ENCODE results near the gene SUPT16H.

SUPT16H gene

GRCh38 chr14:21383848-21384493 lies at the start of gene SUPT16H:
SUPT16H (minus strand) TSS chr14:21384019; CDS start chr14:21383927, 92 bp downstream.
- H3K9ac ChIP-seq (ENCODE audit: insufficient read length, low read depth), result peak within 1 kb of the TSS; percentile 88
- peak within 1 kb of the TSS; percentile 91 for H3K4me3 ChIP-seq (ENCODE audit: insufficient read length, low read depth)
- no peaks in the 10 kb centered on the region for H3K27me3 ChIP-seq (ENCODE audit: insufficient read depth, insufficient read length)
- no peak for TF ChIP-seq SUZ12 (IDR thresholded peaks at IDR 0.05; ENCODE audit: extremely low read depth, insufficient read depth, insufficient read length)
- TF ChIP-seq YY1 (IDR thresholded peaks at IDR 0.05; ENCODE audit: insufficient read depth, insufficient read length), result no peak
- TF ChIP-seq ZNF274 (IDR thresholded peaks at IDR 0.05; ENCODE audit: low read depth, low read length), result no peak
- peak; percentile 88 for DNase-seq (ENCODE audit: low read depth, low spot score)
- H3K4me1 ChIP-seq (ENCODE audit: insufficient read depth, insufficient read length), result no peaks in the 10 kb centered on the region
- no peaks in the 10 kb centered on the region for H3K9me3 ChIP-seq (ENCODE audit: insufficient read depth, low read length)
- peaks cover 45% of the 10 kb centered on the region for H3K36me3 ChIP-seq (ENCODE audit: insufficient read depth, insufficient read length, low read length)

GRCh38 chr14:21431126-21431525 lies 47.3 kb upstream of the SUPT16H start:
- no peaks in the 10 kb centered on the region for H3K27me3 ChIP-seq (ENCODE audit: insufficient read depth, insufficient read length)
- peaks cover 73% of the 10 kb centered on the region for H3K36me3 ChIP-seq (ENCODE audit: insufficient read depth, insufficient read length, low read length)
- no peaks in the 10 kb centered on the region for H3K9me3 ChIP-seq (ENCODE audit: insufficient read depth, low read length)
- no peak for TF ChIP-seq SUZ12 (IDR thresholded peaks at IDR 0.05; ENCODE audit: extremely low read depth, insufficient read depth, insufficient read length)
- TF ChIP-seq ZNF274 (IDR thresholded peaks at IDR 0.05; ENCODE audit: low read depth, low read length), result no peak
- TF ChIP-seq YY1 (IDR thresholded peaks at IDR 0.05; ENCODE audit: insufficient read depth, insufficient read length), result no peak
- DNase-seq (ENCODE audit: low read depth, low spot score), result no peak
- no peak overlapping the region for H3K9ac ChIP-seq (ENCODE audit: insufficient read length, low read depth)
- no peaks in the 10 kb centered on the region for H3K4me1 ChIP-seq (ENCODE audit: insufficient read depth, insufficient read length)
- no peak overlapping the region for H3K4me3 ChIP-seq (ENCODE audit: insufficient read length, low read depth)

- no peak for DNase-seq (ENCODE audit: low read depth, low spot score)
- H3K9ac ChIP-seq (ENCODE audit: insufficient read length, low read depth), result no peak overlapping the region
- H3K27me3 ChIP-seq (ENCODE audit: insufficient read depth, insufficient read length), result no peaks in the 10 kb centered on the region
- H3K4me1 ChIP-seq (ENCODE audit: insufficient read depth, insufficient read length), result no peaks in the 10 kb centered on the region
- H3K4me3 ChIP-seq (ENCODE audit: insufficient read length, low read depth), result no peak overlapping the region
- H3K36me3 ChIP-seq (ENCODE audit: insufficient read depth, insufficient read length, low read length), result peaks cover 89% of the 10 kb centered on the region
- H3K9me3 ChIP-seq (ENCODE audit: insufficient read depth, low read length), result no peaks in the 10 kb centered on the region
- TF ChIP-seq ZNF274 (IDR thresholded peaks at IDR 0.05; ENCODE audit: low read depth, low read length), result no peak
- no peak for TF ChIP-seq YY1 (IDR thresholded peaks at IDR 0.05; ENCODE audit: insufficient read depth, insufficient read length)
- no peak for TF ChIP-seq SUZ12 (IDR thresholded peaks at IDR 0.05; ENCODE audit: extremely low read depth, insufficient read depth, insufficient read length)
Observed at GRCh38 chr14:21428930-21429329, 45.1 kb upstream of the SUPT16H start.

GRCh38 chr14:21426692-21427091 lies 42.9 kb upstream of the SUPT16H start:
- no peaks in the 10 kb centered on the region for H3K4me1 ChIP-seq (ENCODE audit: insufficient read depth, insufficient read length)
- no peak for TF ChIP-seq YY1 (IDR thresholded peaks at IDR 0.05; ENCODE audit: insufficient read depth, insufficient read length)
- no peak for TF ChIP-seq SUZ12 (IDR thresholded peaks at IDR 0.05; ENCODE audit: extremely low read depth, insufficient read depth, insufficient read length)
- no peak for TF ChIP-seq ZNF274 (IDR thresholded peaks at IDR 0.05; ENCODE audit: low read depth, low read length)
- DNase-seq (ENCODE audit: low read depth, low spot score), result no peak

GRCh38 chr14:21419528-21419927 lies 35.7 kb upstream of the SUPT16H start:
- H3K4me1 ChIP-seq (ENCODE audit: insufficient read depth, insufficient read length), result no peaks in the 10 kb centered on the region
- no peaks in the 10 kb centered on the region for H3K27me3 ChIP-seq (ENCODE audit: insufficient read depth, insufficient read length)
- no peak overlapping the region for H3K9ac ChIP-seq (ENCODE audit: insufficient read length, low read depth)
- no peaks in the 10 kb centered on the region for H3K9me3 ChIP-seq (ENCODE audit: insufficient read depth, low read length)
- no peak for TF ChIP-seq SUZ12 (IDR thresholded peaks at IDR 0.05; ENCODE audit: extremely low read depth, insufficient read depth, insufficient read length)
- TF ChIP-seq YY1 (IDR thresholded peaks at IDR 0.05; ENCODE audit: insufficient read depth, insufficient read length), result no peak
- TF ChIP-seq ZNF274 (IDR thresholded peaks at IDR 0.05; ENCODE audit: low read depth, low read length), result no peak
- no peak overlapping the region for H3K4me3 ChIP-seq (ENCODE audit: insufficient read length, low read depth)
- H3K36me3 ChIP-seq (ENCODE audit: insufficient read depth, insufficient read length, low read length), result peaks cover 58% of the 10 kb centered on the region
- no peak for DNase-seq (ENCODE audit: low read depth, low spot score)

More at GRCh38 chr14:21426692-21427091, 42.9 kb upstream of the SUPT16H start:
- Histone ChIP-seq H3K9me3 (ENCODE audit: insufficient read depth, low read length) (no peaks in the 10 kb centered on the region), H3K9ac (ENCODE audit: insufficient read length, low read depth) (no peak overlapping the region), H3K36me3 (ENCODE audit: insufficient read depth, insufficient read length, low read length) (peaks cover 93% of the 10 kb centered on the region), H3K27me3 (ENCODE audit: insufficient read depth, insufficient read length) (no peaks in the 10 kb centered on the region), H3K4me3 (ENCODE audit: insufficient read length, low read depth) (no peak overlapping the region)

GRCh38 chr14:21415329-21415728 lies 31.5 kb upstream of the SUPT16H start:
- no peaks in the 10 kb centered on the region for H3K27me3 ChIP-seq (ENCODE audit: insufficient read depth, insufficient read length)
- no peak for TF ChIP-seq SUZ12 (IDR thresholded peaks at IDR 0.05; ENCODE audit: extremely low read depth, insufficient read depth, insufficient read length)
- no peak for TF ChIP-seq ZNF274 (IDR thresholded peaks at IDR 0.05; ENCODE audit: low read depth, low read length)
- no peak for TF ChIP-seq YY1 (IDR thresholded peaks at IDR 0.05; ENCODE audit: insufficient read depth, insufficient read length)
- DNase-seq (ENCODE audit: low read depth, low spot score), result no peak
- H3K4me1 ChIP-seq (ENCODE audit: insufficient read depth, insufficient read length), result no peaks in the 10 kb centered on the region
- peaks cover 64% of the 10 kb centered on the region for H3K36me3 ChIP-seq (ENCODE audit: insufficient read depth, insufficient read length, low read length)
- no peaks in the 10 kb centered on the region for H3K9me3 ChIP-seq (ENCODE audit: insufficient read depth, low read length)
- no peak overlapping the region for H3K9ac ChIP-seq (ENCODE audit: insufficient read length, low read depth)
- H3K4me3 ChIP-seq (ENCODE audit: insufficient read length, low read depth), result no peak overlapping the region

GRCh38 chr14:21414137-21414631 lies 30.4 kb upstream of the SUPT16H start:
- Histone ChIP-seq H3K27me3 (ENCODE audit: insufficient read depth, insufficient read length) (no peaks in the 10 kb centered on the region), H3K9me3 (ENCODE audit: insufficient read depth, low read length) (no peaks in the 10 kb centered on the region), H3K4me1 (ENCODE audit: insufficient read depth, insufficient read length) (no peaks in the 10 kb centered on the region), H3K4me3 (ENCODE audit: insufficient read length, low read depth) (no peak overlapping the region), H3K36me3 (ENCODE audit: insufficient read depth, insufficient read length, low read length) (peaks cover 64% of the 10 kb centered on the region), H3K9ac (ENCODE audit: insufficient read length, low read depth) (no peak overlapping the region)
- DNase-seq (ENCODE audit: low read depth, low spot score), result no peak
- TF ChIP-seq YY1 (IDR thresholded peaks at IDR 0.05; ENCODE audit: insufficient read depth, insufficient read length) (no peak), ZNF274 (IDR thresholded peaks at IDR 0.05; ENCODE audit: low read depth, low read length) (no peak), SUZ12 (IDR thresholded peaks at IDR 0.05; ENCODE audit: extremely low read depth, insufficient read depth, insufficient read length) (no peak)
